Ishikawa (cell line): Measurements from ENCODE around the gene TMEM62.

Source experiments
- CEBPB ChIP-seq: IDR thresholded peaks from 2 replicates; pipeline ENCODE4 v1.6.1; 2012
- EP300 ChIP-seq: IDR thresholded peaks from 2 replicates; pipeline ENCODE4 v1.6.1; 2012; ENCODE audit warnings: borderline replicate concordance

DNA sequence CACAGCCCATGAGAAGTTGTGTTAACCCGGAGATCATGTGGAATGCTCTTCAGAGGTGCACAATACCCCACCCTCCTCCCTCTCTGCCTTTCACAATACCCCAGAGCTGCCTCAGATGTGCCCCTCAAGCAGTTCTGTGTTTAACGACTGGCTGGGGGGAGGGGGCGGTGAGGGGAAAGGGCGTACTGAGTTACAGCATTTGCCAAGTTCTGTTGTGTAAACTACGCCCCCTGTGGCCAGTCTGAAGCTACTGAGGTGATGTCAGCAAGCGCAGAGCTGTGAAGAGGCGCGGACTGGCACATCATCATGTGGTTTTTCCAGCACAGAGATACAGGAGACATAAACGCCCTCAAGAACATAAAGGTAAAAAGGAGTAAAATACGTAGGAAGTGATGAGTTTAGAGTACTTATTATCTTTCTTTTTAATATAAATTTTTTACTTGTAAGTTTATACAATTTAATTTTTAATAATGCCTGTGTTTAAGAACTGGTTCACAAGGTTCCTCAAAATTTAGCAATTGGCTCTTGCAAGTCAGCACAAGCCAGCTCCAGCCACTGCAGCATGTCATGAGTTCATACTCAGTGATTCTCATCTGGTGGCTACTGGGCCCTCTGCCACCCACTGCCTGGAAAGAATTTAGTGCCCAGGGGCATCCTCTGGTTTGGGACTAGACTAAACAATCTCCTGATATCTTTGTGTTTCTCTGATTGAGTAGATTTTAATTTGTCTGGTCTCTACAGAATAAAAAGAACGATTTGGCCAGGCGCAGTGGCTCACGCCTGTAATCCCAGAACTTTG is 85.7 kb downstream of the TMEM62 start:
- TF ChIP-seq EP300 (no peak), CEBPB (no peak)
